Measurements from ENCODE around the gene RBM4.

- TF ChIP-seq CTCF (IDR thresholded peaks at IDR 0.05; ENCODE audit: borderline replicate concordance, extremely low read depth, low read length, poor library complexity, severe bottlenecking) (no peak), EZH2 (IDR thresholded peaks at IDR 0.05; ENCODE audit: borderline replicate concordance, low read depth, low read length, severe bottlenecking) (no peak)
These were observed 21.3 kb downstream of the RBM4 start for GRCh38 chr11:66659763-66660162.

Data from DND-41 (cell line).